ENCODE results near the gene QDPR. TPM values are rescaled to one million over a fixed set of nuclear protein-coding genes. Genes with fewer than 3 reads are reported as not detected.

QDPR gene
- total RNA-seq, 1 donor from 2014 or later: 50.2 TPM

DNA sequence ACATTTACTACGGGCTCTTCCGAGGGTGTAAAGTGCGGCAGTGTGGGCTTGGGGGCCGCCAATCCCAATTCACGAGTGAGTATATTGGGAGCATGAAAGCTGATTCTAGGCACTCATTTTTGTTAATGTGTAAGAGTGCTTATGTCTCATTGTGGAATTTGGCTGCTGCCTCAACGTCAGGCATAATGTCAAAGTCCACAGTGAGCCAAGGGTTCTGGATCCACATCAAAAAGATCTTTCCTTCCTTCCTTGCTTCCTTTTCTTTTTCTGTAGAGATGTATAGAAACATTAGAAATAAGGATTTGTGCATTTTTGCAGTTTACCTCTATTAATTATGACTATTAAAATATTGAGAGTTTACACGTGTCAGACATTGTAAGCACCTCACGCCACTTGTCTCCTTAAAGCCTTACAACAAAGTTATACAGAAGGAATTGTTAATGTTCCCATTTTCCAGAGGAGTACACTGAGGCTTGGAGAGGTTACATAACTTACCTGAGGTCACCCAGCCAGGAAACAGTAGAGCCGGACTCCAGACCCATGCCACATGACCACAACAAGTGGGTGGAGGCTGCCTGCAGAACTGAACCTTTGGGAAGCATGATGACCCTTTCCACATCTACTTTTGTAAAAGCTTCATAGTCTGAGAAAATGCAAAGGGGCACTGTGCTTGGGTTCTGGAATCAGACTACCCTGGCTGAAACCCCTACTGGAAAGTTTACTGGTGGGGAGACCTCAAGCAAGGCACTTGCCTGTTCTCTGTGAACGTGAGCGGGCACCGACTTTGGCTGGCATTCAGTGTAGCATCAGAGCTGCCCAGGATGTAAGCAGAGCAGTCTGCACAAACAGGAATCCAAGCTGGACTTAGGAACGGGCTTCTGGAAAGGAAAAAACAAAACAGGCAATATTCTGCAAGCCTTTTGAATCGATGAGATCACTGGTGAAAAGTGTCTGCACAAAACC, 3.8 kb upstream of the QDPR start:
- peaks cover 39% of the 10 kb centered on the region for H3K27me3 ChIP-seq (ENCODE audit: low read depth)
- DNase-seq: no peak
- TF ChIP-seq, protein P1, sequence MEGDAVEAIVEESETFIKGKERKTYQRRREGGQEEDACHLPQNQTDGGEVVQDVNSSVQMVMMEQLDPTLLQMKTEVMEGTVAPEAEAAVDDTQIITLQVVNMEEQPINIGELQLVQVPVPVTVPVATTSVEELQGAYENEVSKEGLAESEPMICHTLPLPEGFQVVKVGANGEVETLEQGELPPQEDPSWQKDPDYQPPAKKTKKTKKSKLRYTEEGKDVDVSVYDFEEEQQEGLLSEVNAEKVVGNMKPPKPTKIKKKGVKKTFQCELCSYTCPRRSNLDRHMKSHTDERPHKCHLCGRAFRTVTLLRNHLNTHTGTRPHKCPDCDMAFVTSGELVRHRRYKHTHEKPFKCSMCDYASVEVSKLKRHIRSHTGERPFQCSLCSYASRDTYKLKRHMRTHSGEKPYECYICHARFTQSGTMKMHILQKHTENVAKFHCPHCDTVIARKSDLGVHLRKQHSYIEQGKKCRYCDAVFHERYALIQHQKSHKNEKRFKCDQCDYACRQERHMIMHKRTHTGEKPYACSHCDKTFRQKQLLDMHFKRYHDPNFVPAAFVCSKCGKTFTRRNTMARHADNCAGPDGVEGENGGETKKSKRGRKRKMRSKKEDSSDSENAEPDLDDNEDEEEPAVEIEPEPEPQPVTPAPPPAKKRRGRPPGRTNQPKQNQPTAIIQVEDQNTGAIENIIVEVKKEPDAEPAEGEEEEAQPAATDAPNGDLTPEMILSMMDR (IDR thresholded peaks at IDR 0.05; ENCODE audit: borderline replicate concordance): no peak
- H3K9me3 ChIP-seq (replicated peaks): no peaks in the 10 kb centered on the region
- peaks cover 19% of the 10 kb centered on the region for H3K4me1 ChIP-seq
- H3K4me3 ChIP-seq: no peak overlapping the region
- no peaks in the 10 kb centered on the region for H3K36me3 ChIP-seq
- no peak overlapping the region for H3K27ac ChIP-seq (replicated peaks)
- intact Hi-C loops (cut with micrococcal nuclease): no loop called here

- intact Hi-C loops (cut with micrococcal nuclease): no loop called here
- Histone ChIP-seq H3K9me3 (replicated peaks) (no peaks in the 10 kb centered on the region), H3K27me3 (ENCODE audit: low read depth) (peaks cover 38% of the 10 kb centered on the region), H3K36me3 (no peaks in the 10 kb centered on the region), H3K4me1 (peaks cover 27% of the 10 kb centered on the region), H3K4me3 (no peak within 1 kb of the TSS), H3K27ac (replicated peaks) (no peak within 1 kb of the TSS)
- no peak for DNase-seq
- TF ChIP-seq, protein P1 (IDR thresholded peaks at IDR 0.05; ENCODE audit: borderline replicate concordance): no peak
Observed at GRCh38 chr4:17514865-17515264, 3.0 kb upstream of the QDPR start, which contains the start of gene CLRN2. CLRN2 (plus strand) TSS chr4:17515165; CDS start chr4:17515267, 102 bp downstream.

- intact Hi-C loops (cut with micrococcal nuclease): no loop called here
- no peak overlapping the region for H3K4me3 ChIP-seq
- H3K27ac ChIP-seq (replicated peaks): no peak overlapping the region
- H3K36me3 ChIP-seq: peaks cover 12% of the 10 kb centered on the region
- H3K9me3 ChIP-seq (replicated peaks): no peaks in the 10 kb centered on the region
- TF ChIP-seq, protein P1 (IDR thresholded peaks at IDR 0.05; ENCODE audit: borderline replicate concordance): no peak
- no peak for DNase-seq
- H3K4me1 ChIP-seq: peaks cover 27% of the 10 kb centered on the region
- peaks cover 21% of the 10 kb centered on the region for H3K27me3 ChIP-seq (ENCODE audit: low read depth)
Observed at GRCh38 chr4:17512973-17513665, 1.2 kb upstream of the QDPR start.

- Histone ChIP-seq H3K4me3 (peak overlapping the region; percentile 86), H3K9me3 (replicated peaks) (no peaks in the 10 kb centered on the region), H3K27ac (replicated peaks) (peak overlapping the region; percentile 85), H3K27me3 (ENCODE audit: low read depth) (peaks cover 7% of the 10 kb centered on the region), H3K4me1 (peaks cover 27% of the 10 kb centered on the region), H3K36me3 (peaks cover 26% of the 10 kb centered on the region)
- DNase-seq: peak; percentile 56
- intact Hi-C loops (cut with micrococcal nuclease): no loop called here
- TF ChIP-seq, protein P1 (IDR thresholded peaks at IDR 0.05; ENCODE audit: borderline replicate concordance): no peak
Observed at GRCh38 chr4:17511509-17511949, 361 bp downstream of the QDPR start.

DNA sequence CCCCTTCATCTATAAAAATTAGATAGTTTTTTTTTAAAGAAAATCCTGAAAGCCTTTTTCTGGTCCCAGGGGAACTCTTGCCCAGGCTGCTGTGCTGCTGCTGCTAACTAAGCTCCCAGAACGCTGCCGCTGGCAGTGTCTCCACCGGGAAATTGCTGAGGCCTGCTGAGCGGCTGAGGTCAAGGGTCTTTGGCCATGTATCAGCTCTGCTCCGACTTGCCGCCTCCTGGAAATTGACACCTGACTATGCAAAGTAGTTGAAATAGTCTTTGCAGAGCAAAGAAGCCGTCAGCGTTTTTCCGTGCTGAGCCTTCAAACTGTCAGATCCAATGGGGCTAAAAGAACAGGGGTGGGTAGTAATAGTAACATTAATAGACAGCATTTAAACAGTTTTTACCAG, 839 bp downstream of the QDPR start:
- DNase-seq: peak; percentile 19
- intact Hi-C loops (cut with micrococcal nuclease): no loop called here

More for the DNA sequence above, 839 bp downstream of the QDPR start:
- Histone ChIP-seq H3K27me3 (ENCODE audit: low read depth) (peaks cover 5% of the 10 kb centered on the region), H3K36me3 (peaks cover 27% of the 10 kb centered on the region), H3K27ac (replicated peaks) (peak overlapping the region; percentile 85), H3K4me3 (peak overlapping the region; percentile 86), H3K9me3 (replicated peaks) (no peaks in the 10 kb centered on the region), H3K4me1 (peaks cover 27% of the 10 kb centered on the region)
- TF ChIP-seq, protein P1 (IDR thresholded peaks at IDR 0.05; ENCODE audit: borderline replicate concordance): no peak

All from left ventricle myocardium inferior (tissue), 1 donor.